K562 (cell line): ENCODE results near the gene TLCD1. TPM values are rescaled to one million over a fixed set of nuclear protein-coding genes. Genes with fewer than 3 reads are reported as not detected.

ENCODE experiments used
- CBX1 ChIP-seq: sonication (generic); IDR thresholded peaks from 2 replicates; pipeline ENCODE4 v1.6.1; 2016; ENCODE audit warnings: antibody characterized with exemption, low read depth, mild to moderate bottlenecking
- CGGBP1 ChIP-seq: fragments of 250-450 bp; sonication (Bioruptor Pico); IDR thresholded peaks from 2 replicates; pipeline ENCODE4 v1.9.0; 2021; ENCODE audit warnings: mild to moderate bottlenecking
- E2F5 ChIP-seq: sonication (generic); formaldehyde crosslinking; IDR thresholded peaks from 2 replicates; pipeline ENCODE4 v1.8.0; 2022; ENCODE audit warnings: mild to moderate bottlenecking, missing genetic modification reagents
- GTF3C2 ChIP-seq: IDR thresholded peaks from 3 replicates; pipeline ENCODE4 v1.6.1; 2011; ENCODE audit warnings: borderline replicate concordance, mild to moderate bottlenecking, moderate library complexity; ENCODE audit not compliant: insufficient read length; ENCODE audit errors: extremely low read depth
- KAT8 ChIP-seq: fragments of 450-650 bp; IDR thresholded peaks from 2 replicates; pipeline ENCODE4 v1.6.1; 2016; ENCODE audit warnings: low read depth, mild to moderate bottlenecking
- NRF1 ChIP-seq, 2 experiments: fragments of 450-650 bp; IDR thresholded peaks in 1 of 2; conservative IDR thresholded peaks in 1 of 2; 2 replicates each; pipeline ENCODE4 v1.6.1; 2014; ENCODE audit warnings: mild to moderate bottlenecking in 2 of 2
- POLR2A ChIP-seq: fragments of 450-650 bp; conservative IDR thresholded peaks from 2 replicates; pipeline ENCODE4 v1.6.1; 2016
- POLR2AphosphoS5 ChIP-seq: IDR thresholded peaks from 2 replicates; pipeline ENCODE4 v1.6.1; 2011; ENCODE audit warnings: mild to moderate bottlenecking, low read depth, low read length, moderate library complexity; ENCODE audit not compliant: control insufficient read depth, insufficient read depth
- SMAD3 ChIP-seq: fragments of 450-650 bp; formaldehyde crosslinking; conservative IDR thresholded peaks from 2 replicates; pipeline ENCODE4 v1.4.0; 2020; ENCODE audit warnings: mild to moderate bottlenecking
- SMC3 ChIP-seq: conservative IDR thresholded peaks from 2 replicates; pipeline ENCODE4 v1.6.1; 2011; ENCODE audit warnings: low read depth, low read length, improper control_type of control experiment; ENCODE audit not compliant: insufficient read depth
- SRSF7 ChIP-seq: fragments of 200-400 bp; formaldehyde crosslinking; optimal IDR thresholded peaks from 2 replicates; pipeline ENCODE3; 2017; ENCODE audit warnings: mild to moderate bottlenecking, low read depth, low read length
- XRCC5 ChIP-seq: fragments of 200-400 bp; formaldehyde crosslinking; IDR thresholded peaks from 2 replicates; pipeline ENCODE4 v1.6.1; 2017; ENCODE audit warnings: low read depth, mild to moderate bottlenecking, low read length
- ZFP30 ChIP-seq: fragments of 250-450 bp; sonication (Bioruptor Pico); IDR thresholded peaks from 2 replicates; pipeline ENCODE4 v1.8.0; 2022; ENCODE audit warnings: moderate library complexity, mild to moderate bottlenecking, inconsistent platforms, borderline replicate concordance
- ZNF707 ChIP-seq: fragments of 250-450 bp; sonication (Bioruptor Pico); conservative IDR thresholded peaks from 2 replicates; pipeline ENCODE4 v1.8.0; 2022; ENCODE audit warnings: inconsistent platforms, mild to moderate bottlenecking, moderate library complexity
- ZNF780A ChIP-seq: fragments of 250-450 bp; sonication (Bioruptor Pico); IDR thresholded peaks from 2 replicates; pipeline ENCODE4 v1.5.0; 2021; ENCODE audit warnings: mild to moderate bottlenecking
- polyA plus RNA-seq, 8 experiments: library from polyadenylated mRNA; depleted of rRNA in 4 of 8; stranded (reverse) in 5 of 8; unstranded in 3 of 8; fragments of >200 nt; fragmentation: Nextera tagmentation in 2 of 8; fragmentation: Illumina TruSeq in 1 of 8; extraction: Ambion mirVana in 2 of 8; extraction: Trizol in 1 of 8; gene quantifications; 2 replicates each; pipeline versions ENCODE4 v1.2.1 to v1.2.3, GENCODE V29; 2011 to 2014; ENCODE audit warnings: inconsistent platforms in 1 of 8, missing spikeins in 1 of 8
- total RNA-seq, 7 experiments: library from RNA; depleted of rRNA in 6 of 7; stranded (reverse); fragments of >200 nt in 6 of 7; fragmentation: Illumina TruSeq in 2 of 7; extraction: Trizol in 2 of 7; gene quantifications; 2 replicates each; pipeline versions ENCODE4 v1.2.1 to v1.2.3, GENCODE V29; 2011 to 2021; ENCODE audit warnings: low replicate concordance in 1 of 7
- TF ChIP-seq, protein P1 (sequence below): fragments of 250-450 bp; sonication (Bioruptor Pico); IDR thresholded peaks from 2 replicates; pipeline ENCODE4 v1.8.0; 2021; ENCODE audit warnings: moderate library complexity, mild to moderate bottlenecking, inconsistent platforms
- TF ChIP-seq, protein P2 (sequence below), 2 experiments: fragments of 450-650 bp in 1 of 2; IDR thresholded peaks; 2 replicates each; pipeline ENCODE4 v1.6.1; 2011 to 2017; ENCODE audit warnings: low read depth in 2 of 2, antibody characterized with exemption in 1 of 2, borderline replicate concordance in 1 of 2, low read length in 1 of 2, mild to moderate bottlenecking in 1 of 2, mixed read lengths in 1 of 2; ENCODE audit not compliant: control insufficient read depth in 1 of 2
- TF ChIP-seq, protein P3 (sequence below): conservative IDR thresholded peaks from 2 replicates; pipeline ENCODE4 v1.6.1; 2011; ENCODE audit warnings: low read depth, mild to moderate bottlenecking, low read length; ENCODE audit not compliant: control insufficient read depth

TLCD1 gene
- total and polyA plus RNA-seq, 9 of the 15 experiments (the other 6 are each of a cell fraction or from before 2014, with no cell fraction given) = 6.8 to 37.7 (median 21.7) TPM

DNA sequence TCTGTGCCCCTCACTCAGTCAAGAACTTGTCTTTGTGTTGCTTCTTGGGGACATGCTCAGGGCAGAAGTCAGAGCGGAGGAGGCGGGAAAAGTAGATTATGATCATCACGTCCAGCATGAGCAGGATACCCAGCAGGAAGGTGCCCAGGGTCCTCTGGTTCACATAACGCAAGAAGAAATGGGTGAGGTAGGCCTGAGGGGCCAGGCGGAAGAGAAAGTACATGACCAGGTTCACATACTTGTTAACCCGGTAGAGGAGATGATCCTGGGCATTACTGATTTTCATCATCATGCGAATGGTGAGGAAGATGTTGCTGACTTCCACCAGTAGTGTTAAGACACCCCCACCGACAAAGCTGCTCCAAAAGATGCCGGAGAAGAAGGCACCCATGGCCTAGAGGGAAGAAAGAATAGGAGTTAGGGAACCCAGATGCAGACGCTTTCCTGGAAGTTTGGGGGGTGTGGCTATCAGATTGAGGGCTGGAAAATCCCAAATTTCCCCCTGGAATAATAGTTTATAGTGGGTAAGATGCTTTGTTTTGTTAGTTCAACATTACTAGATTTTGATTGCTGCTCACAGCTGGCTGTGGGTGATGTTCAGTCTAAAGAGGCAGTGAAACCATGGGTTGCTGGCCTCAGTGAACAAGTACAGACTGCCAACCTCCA is 1.4 kb downstream of the TLCD1 start (continued):
- TF ChIP-seq ZNF780A (CRISPR knock-in tag) (no peak), SMAD3 (CRISPR knock-in tag) (0 out of 2 replicates have a peak, but pooled peaks have one; percentile 17), SRSF7 (no peak), NRF1 (conservative IDR thresholded peaks at IDR 0.05 in 1 of 2, IDR thresholded peaks at IDR 0.05 in 1 of 2) (0 out of 4 replicates have a peak, but pooled peaks of 1 of the 2 experiments have one; percentile 18), ZFP30 (CRISPR knock-in tag) (no peak), GTF3C2 (no peak), E2F5 (no peak), CGGBP1 (no peak), POLR2AphosphoS5 (peak; percentile 72; the same call in 1 of the 2 replicates), SMC3 (peak; percentile 4; the same call in 1 of the 2 replicates), POLR2A (peak; percentile 77), CBX1 (no peak), ZNF707 (CRISPR knock-in tag) (no peak), KAT8 (no peak), XRCC5 (no peak)
- TF ChIP-seq, protein P1, sequence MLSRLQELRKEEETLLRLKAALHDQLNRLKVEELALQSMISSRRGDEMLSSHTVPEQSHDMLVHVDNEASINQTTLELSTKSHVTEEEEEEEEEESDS = no peak
- TF ChIP-seq, protein P2, sequence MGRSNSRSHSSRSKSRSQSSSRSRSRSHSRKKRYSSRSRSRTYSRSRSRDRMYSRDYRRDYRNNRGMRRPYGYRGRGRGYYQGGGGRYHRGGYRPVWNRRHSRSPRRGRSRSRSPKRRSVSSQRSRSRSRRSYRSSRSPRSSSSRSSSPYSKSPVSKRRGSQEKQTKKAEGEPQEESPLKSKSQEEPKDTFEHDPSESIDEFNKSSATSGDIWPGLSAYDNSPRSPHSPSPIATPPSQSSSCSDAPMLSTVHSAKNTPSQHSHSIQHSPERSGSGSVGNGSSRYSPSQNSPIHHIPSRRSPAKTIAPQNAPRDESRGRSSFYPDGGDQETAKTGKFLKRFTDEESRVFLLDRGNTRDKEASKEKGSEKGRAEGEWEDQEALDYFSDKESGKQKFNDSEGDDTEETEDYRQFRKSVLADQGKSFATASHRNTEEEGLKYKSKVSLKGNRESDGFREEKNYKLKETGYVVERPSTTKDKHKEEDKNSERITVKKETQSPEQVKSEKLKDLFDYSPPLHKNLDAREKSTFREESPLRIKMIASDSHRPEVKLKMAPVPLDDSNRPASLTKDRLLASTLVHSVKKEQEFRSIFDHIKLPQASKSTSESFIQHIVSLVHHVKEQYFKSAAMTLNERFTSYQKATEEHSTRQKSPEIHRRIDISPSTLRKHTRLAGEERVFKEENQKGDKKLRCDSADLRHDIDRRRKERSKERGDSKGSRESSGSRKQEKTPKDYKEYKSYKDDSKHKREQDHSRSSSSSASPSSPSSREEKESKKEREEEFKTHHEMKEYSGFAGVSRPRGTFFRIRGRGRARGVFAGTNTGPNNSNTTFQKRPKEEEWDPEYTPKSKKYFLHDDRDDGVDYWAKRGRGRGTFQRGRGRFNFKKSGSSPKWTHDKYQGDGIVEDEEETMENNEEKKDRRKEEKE (IDR thresholded peaks at IDR 0.05; ENCODE audit: borderline replicate concordance in 1 of 2, control insufficient read depth in 1 of 2, low read depth in 2 of 2, low read length in 1 of 2) = 0 out of 4 replicates have a peak, but pooled peaks of 1 of the 2 experiments have one; percentile 2
- TF ChIP-seq, protein P3, sequence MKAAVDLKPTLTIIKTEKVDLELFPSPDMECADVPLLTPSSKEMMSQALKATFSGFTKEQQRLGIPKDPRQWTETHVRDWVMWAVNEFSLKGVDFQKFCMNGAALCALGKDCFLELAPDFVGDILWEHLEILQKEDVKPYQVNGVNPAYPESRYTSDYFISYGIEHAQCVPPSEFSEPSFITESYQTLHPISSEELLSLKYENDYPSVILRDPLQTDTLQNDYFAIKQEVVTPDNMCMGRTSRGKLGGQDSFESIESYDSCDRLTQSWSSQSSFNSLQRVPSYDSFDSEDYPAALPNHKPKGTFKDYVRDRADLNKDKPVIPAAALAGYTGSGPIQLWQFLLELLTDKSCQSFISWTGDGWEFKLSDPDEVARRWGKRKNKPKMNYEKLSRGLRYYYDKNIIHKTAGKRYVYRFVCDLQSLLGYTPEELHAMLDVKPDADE = no peak
